H9 (cell line): ENCODE data around the gene GFI1B. TPM values are rescaled to one million over a fixed set of nuclear protein-coding genes. Genes with fewer than 3 reads are reported as not detected.
A peak's percentile ranks its signal among the peaks of the same experiment; 100 is the strongest.

Source experiments
- DNase-seq: peaks from one replicate; pipeline ENCODE4 v3.0.0-alpha.2; 2017
- H2AFZ ChIP-seq: one replicate; pipeline ENCODE4 v1.6.1; 2013; ENCODE audit warnings: mild to moderate bottlenecking, low read length, control low read depth, moderate library complexity
- H2AK5ac ChIP-seq: 2 replicates; pipeline ENCODE4 v1.6.1; 2013; ENCODE audit warnings: low read length, control low read depth, mixed read lengths; ENCODE audit not compliant: insufficient read length
- H2BK120ac ChIP-seq: one replicate; pipeline ENCODE4 v1.6.1; 2013; ENCODE audit warnings: low read depth, mild to moderate bottlenecking, low read length, control low read depth, inconsistent platforms; ENCODE audit not compliant: poor library complexity, severe bottlenecking
- H2BK12ac ChIP-seq: 2 replicates; pipeline ENCODE4 v1.6.1; 2013; ENCODE audit warnings: low read length, control low read depth, mixed read lengths, low read depth; ENCODE audit not compliant: insufficient read length
- H2BK15ac ChIP-seq: 2 replicates; pipeline ENCODE4 v1.6.1; 2013; ENCODE audit warnings: low read depth, low read length, control low read depth
- H2BK20ac ChIP-seq: one replicate; pipeline ENCODE4 v1.6.1; 2013; ENCODE audit warnings: low read depth, mild to moderate bottlenecking, low read length, control low read depth, inconsistent platforms; ENCODE audit not compliant: poor library complexity, severe bottlenecking
- H2BK5ac ChIP-seq: 2 replicates; pipeline ENCODE4 v1.6.1; 2013; ENCODE audit warnings: low read length, control low read depth, mixed read lengths; ENCODE audit not compliant: insufficient read length
- H3K14ac ChIP-seq: 2 replicates; pipeline ENCODE4 v1.6.1; 2013; ENCODE audit warnings: low read length, control low read depth; ENCODE audit not compliant: insufficient read depth
- H3K18ac ChIP-seq: 2 replicates; pipeline ENCODE4 v1.6.1; 2013; ENCODE audit warnings: low read depth, mild to moderate bottlenecking, mixed read lengths, low read length, control low read depth; ENCODE audit not compliant: insufficient read length
- H3K23ac ChIP-seq: 2 replicates; pipeline ENCODE4 v1.6.1; 2013; ENCODE audit warnings: low read length, control low read depth, mixed read lengths, low read depth; ENCODE audit not compliant: insufficient read length
- H3K23me2 ChIP-seq: 2 replicates; pipeline ENCODE4 v1.6.1; 2013; ENCODE audit warnings: low read depth, mild to moderate bottlenecking, mixed read lengths, low read length, control low read depth; ENCODE audit not compliant: insufficient read length, poor library complexity, severe bottlenecking
- H3K27ac ChIP-seq: 2 replicates; pipeline ENCODE4 v1.5.1; 2013; ENCODE audit warnings: low read length, control low read depth, mixed read lengths, low read depth; ENCODE audit not compliant: insufficient read length
- H3K27me3 ChIP-seq: 2 replicates; pipeline ENCODE4 v1.6.1; 2013; ENCODE audit warnings: low read length, control low read depth, inconsistent platforms; ENCODE audit not compliant: insufficient read depth
- H3K4ac ChIP-seq: 2 replicates; pipeline ENCODE4 v1.6.1; 2013; ENCODE audit warnings: low read depth, mild to moderate bottlenecking, control low read depth, inconsistent platforms, low read length, moderate library complexity
- H3K4me1 ChIP-seq: 2 replicates; pipeline ENCODE4 v1.6.1; 2013; ENCODE audit warnings: low read length, control low read depth, inconsistent platforms; ENCODE audit not compliant: insufficient read depth
- H3K4me2 ChIP-seq: 2 replicates; pipeline ENCODE4 v1.6.1; 2013; ENCODE audit warnings: low read length, control low read depth, mixed read lengths; ENCODE audit not compliant: insufficient read length, insufficient read depth
- H3K56ac ChIP-seq: 2 replicates; pipeline ENCODE4 v1.6.1; 2013; ENCODE audit warnings: low read depth, mild to moderate bottlenecking, mixed read lengths, low read length, control low read depth; ENCODE audit not compliant: insufficient read length
- H3K79me1 ChIP-seq: 2 replicates; pipeline ENCODE4 v1.6.1; 2013; ENCODE audit warnings: low read depth, mild to moderate bottlenecking, moderate library complexity, low read length, control low read depth, inconsistent platforms; ENCODE audit not compliant: insufficient read depth, poor library complexity, severe bottlenecking
- H3K79me2 ChIP-seq: 2 replicates; pipeline ENCODE4 v1.6.1; 2013; ENCODE audit warnings: low read length, control low read depth, inconsistent platforms; ENCODE audit not compliant: insufficient read depth
- H3K9ac ChIP-seq: 2 replicates; pipeline ENCODE4 v1.6.1; 2013; ENCODE audit warnings: low read length, control low read depth, mixed read lengths; ENCODE audit not compliant: insufficient read length; ENCODE audit errors: extremely low read depth
- H3K9me3 ChIP-seq: one replicate; pipeline ENCODE4 v1.6.1; 2013; ENCODE audit warnings: low read depth, low read length, inconsistent platforms; ENCODE audit not compliant: control insufficient read depth
- H3T11ph ChIP-seq: one replicate; pipeline ENCODE4 v1.6.1; 2013; ENCODE audit warnings: mild to moderate bottlenecking, low read length, control low read depth, inconsistent platforms
- H4K20me1 ChIP-seq: one replicate; pipeline ENCODE4 v1.6.1; 2013; ENCODE audit not compliant: control insufficient read depth, insufficient read length, insufficient read depth
- H4K5ac ChIP-seq: 2 replicates; pipeline ENCODE4 v1.6.1; 2013; ENCODE audit warnings: low read depth, mild to moderate bottlenecking, mixed read lengths, low read length, control low read depth; ENCODE audit not compliant: insufficient read length
- H4K8ac ChIP-seq: replicated peaks from 2 replicates; pipeline ENCODE4 v1.6.1; 2013; ENCODE audit warnings: low read length, control low read depth, mixed read lengths, low read depth; ENCODE audit not compliant: insufficient read length
- H4K91ac ChIP-seq: 2 replicates; pipeline ENCODE4 v1.6.1; 2013; ENCODE audit warnings: low read depth, mild to moderate bottlenecking, moderate library complexity, mixed read lengths, low read length, control low read depth; ENCODE audit not compliant: insufficient read length
- H3K27ac Mint-ChIP-seq, 3 experiments: 2 replicates in 2 of 3; 3 replicates in 1 of 3; pipeline ENCODE4 v1.8.0; 2020 to 2021; ENCODE audit warnings: mixed read lengths in 3 of 3, mild to moderate bottlenecking in 1 of 3, moderate library complexity in 1 of 3
- H3K27me3 Mint-ChIP-seq: 2 replicates; pipeline ENCODE4 v1.8.0; 2021; ENCODE audit warnings: low read depth, mild to moderate bottlenecking, moderate library complexity, mixed read lengths
- H3K36me3 Mint-ChIP-seq, 3 experiments: 2 replicates in 2 of 3; 3 replicates in 1 of 3; pipeline ENCODE4 v1.8.0; 2020 to 2021; ENCODE audit warnings: low read depth in 3 of 3, mixed read lengths in 3 of 3; ENCODE audit not compliant: insufficient read depth in 1 of 3
- H3K4me1 Mint-ChIP-seq, 2 experiments: 2 replicates each; pipeline ENCODE4 v1.8.0; 2020; ENCODE audit warnings: mixed read lengths in 2 of 2
- H3K4me3 Mint-ChIP-seq, 2 experiments: 2 replicates in 1 of 2; 3 replicates in 1 of 2; pipeline ENCODE4 v1.8.0; 2020 to 2021; ENCODE audit warnings: mild to moderate bottlenecking in 2 of 2, mixed read lengths in 2 of 2, moderate library complexity in 1 of 2
- H3K9me3 Mint-ChIP-seq, 2 experiments: 2 replicates in 1 of 2; 3 replicates in 1 of 2; pipeline ENCODE4 v1.8.0; 2020; ENCODE audit warnings: mild to moderate bottlenecking in 2 of 2, mixed read lengths in 2 of 2, moderate library complexity in 1 of 2
- WGBS: extraction: QIAGEN DNeasy Blood & Tissue Kit; methylation state at CpG from one replicate; pipeline ENCODE4 v1.1.7; 2013; ENCODE audit warnings: missing lambda C conversion rate, low lambda C conversion rate, mixed read lengths; ENCODE audit not compliant: insufficient read length; ENCODE audit errors: extremely low coverage; 5-methylcytosine and 5-hydroxymethylcytosine counted together
- total RNA-seq: library from RNA; stranded (reverse); gene quantifications from 2 replicates; pipeline ENCODE4 v1.2.1, GENCODE V29; 2021
- TF ChIP-seq, protein P1 (sequence below): fragments of 200-600 bp; sonication (generic); conservative IDR thresholded peaks from 3 replicates; pipeline ENCODE4 v1.8.0; 2021; ENCODE audit warnings: antibody characterized with exemption, mild to moderate bottlenecking

Gene GFI1B
- total RNA-seq, 1 experiment from 2014 or later, result not detected

DNA sequence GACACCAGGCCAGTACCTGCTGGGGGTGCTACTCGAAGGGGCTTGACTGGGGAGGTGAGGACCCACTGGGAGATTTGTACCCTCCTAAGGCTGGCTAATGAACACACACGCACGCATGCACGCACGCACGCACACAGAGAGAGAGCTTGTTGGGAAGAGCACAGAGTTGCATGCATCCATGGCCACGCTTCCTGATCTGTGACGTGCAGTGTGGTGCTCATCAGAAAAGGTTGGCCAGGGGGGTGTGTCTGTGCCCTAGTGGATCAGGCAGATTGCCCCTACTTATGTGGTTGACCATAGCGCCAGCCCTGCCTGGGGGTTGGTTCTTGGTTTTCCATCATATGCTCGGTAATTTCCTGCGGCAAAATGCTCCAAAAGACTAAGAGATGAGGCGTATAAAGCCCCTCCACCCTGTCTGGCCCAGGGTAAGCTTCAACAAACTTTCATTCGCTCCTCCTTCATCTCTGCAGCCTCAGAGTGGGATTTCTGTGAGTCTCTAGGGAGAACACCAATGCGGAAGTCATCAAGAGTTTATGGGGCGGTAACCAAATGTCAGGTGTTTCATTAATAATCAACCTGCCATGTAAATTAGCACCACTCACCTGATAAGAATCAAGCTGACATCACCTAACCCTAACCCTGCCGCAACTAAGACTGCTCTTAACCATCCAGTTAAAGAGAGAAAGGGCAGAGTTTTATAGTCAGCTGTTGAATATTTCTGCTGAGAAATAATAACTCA lies 8.0 kb upstream of the GFI1B start:
- Histone ChIP-seq H2BK12ac (no peak overlapping the region), H3K14ac (peak overlapping the region; percentile 28; the same call in 1 of the 2 replicates)
- peak overlapping the region in 1 of 3 experiments; percentile 57; a peak in 1 of 7 replicates for H3K27ac Mint-ChIP-seq

More for the DNA sequence above, 8.0 kb upstream of the GFI1B start:
- Histone ChIP-seq H3K79me2 (no peaks in the 10 kb centered on the region), H2BK5ac (no peak overlapping the region), H2AK5ac (no peak overlapping the region), H3K9me3 (no peaks in the 10 kb centered on the region), H3K4me2 (no peak overlapping the region), H4K91ac (no peak overlapping the region), H3K27ac (no peak overlapping the region), H3K27me3 (no peaks in the 10 kb centered on the region), H3K9ac (no peak overlapping the region), H4K20me1 (peaks cover 2% of the 10 kb centered on the region), H3K4ac (no peak overlapping the region), H3K79me1 (no peaks in the 10 kb centered on the region), H3T11ph (no peak overlapping the region), H4K5ac (no peak overlapping the region), H3K18ac (no peak overlapping the region), H3K4me1 (no peaks in the 10 kb centered on the region), H2BK120ac (no peak overlapping the region), H2BK15ac (no peak overlapping the region), H3K23ac (no peak overlapping the region), H2AFZ (no peak overlapping the region), H3K23me2 (no peaks in the 10 kb centered on the region), H3K56ac (no peak overlapping the region), H2BK20ac (no peak overlapping the region), H4K8ac (no peak overlapping the region)
- WGBS, result no CpG with 5 or more reads among the region's 16 CpGs
- H3K27me3 Mint-ChIP-seq, result peaks cover 33% of the 10 kb centered on the region
- no peak overlapping the region for H3K4me3 Mint-ChIP-seq
- TF ChIP-seq, protein P1, sequence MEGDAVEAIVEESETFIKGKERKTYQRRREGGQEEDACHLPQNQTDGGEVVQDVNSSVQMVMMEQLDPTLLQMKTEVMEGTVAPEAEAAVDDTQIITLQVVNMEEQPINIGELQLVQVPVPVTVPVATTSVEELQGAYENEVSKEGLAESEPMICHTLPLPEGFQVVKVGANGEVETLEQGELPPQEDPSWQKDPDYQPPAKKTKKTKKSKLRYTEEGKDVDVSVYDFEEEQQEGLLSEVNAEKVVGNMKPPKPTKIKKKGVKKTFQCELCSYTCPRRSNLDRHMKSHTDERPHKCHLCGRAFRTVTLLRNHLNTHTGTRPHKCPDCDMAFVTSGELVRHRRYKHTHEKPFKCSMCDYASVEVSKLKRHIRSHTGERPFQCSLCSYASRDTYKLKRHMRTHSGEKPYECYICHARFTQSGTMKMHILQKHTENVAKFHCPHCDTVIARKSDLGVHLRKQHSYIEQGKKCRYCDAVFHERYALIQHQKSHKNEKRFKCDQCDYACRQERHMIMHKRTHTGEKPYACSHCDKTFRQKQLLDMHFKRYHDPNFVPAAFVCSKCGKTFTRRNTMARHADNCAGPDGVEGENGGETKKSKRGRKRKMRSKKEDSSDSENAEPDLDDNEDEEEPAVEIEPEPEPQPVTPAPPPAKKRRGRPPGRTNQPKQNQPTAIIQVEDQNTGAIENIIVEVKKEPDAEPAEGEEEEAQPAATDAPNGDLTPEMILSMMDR, result no peak
- no peak for DNase-seq
- peaks cover 0 to 7% of the 10 kb centered on the region in 2 experiments for H3K4me1 Mint-ChIP-seq
- H3K36me3 Mint-ChIP-seq, result no peaks in the 10 kb centered on the region
- no peaks in the 10 kb centered on the region for H3K9me3 Mint-ChIP-seq
